Measurements from ENCODE around the gene PKHD1.
"Not testable (repeated sequence)": the region's sequence is repeated elsewhere in the genome, so short reads cannot be mapped to it uniquely, and the experiment has no call there.

PKHD1 gene

DNA sequence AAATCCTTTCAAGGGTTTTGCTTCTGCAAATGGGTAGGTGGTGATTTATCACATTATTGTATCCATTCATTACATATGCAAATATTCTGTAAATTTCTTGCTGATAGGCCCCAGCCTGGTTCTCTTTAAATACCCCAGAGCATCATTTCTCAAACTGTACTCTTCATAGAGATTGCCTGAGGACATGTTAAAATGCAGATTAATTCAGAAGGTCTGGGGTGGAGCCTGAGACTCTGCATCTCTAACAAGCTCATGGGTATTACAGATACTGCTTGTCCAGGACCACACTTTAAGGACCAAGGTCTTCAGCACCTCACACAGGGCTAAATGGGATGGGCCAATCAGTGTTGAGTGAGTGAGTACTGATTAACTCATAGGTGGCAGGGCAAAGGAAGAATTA lies 46.3 kb downstream of the PKHD1 start:
- no peak for DNase-seq

DNA sequence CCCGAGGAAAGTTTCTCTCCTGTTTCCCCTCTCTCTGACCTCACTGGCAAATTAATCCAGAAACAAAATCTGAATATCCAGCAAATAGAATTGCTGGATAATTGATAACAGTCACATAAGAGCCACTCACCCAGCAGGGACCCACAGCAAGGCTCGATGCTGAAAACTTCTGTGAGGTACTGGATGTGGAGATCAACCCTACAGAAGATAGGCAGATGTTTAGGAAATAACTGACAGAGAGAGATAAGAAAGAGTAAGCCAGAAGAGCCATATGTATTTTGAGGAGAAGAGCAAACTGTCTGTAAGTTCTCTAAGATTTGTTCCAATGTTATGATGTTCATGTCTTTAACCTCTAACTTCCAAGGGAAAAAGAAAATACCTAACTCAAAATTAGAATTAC lies 59.7 kb downstream of the PKHD1 start:
- DNase-seq: no peak

DNA sequence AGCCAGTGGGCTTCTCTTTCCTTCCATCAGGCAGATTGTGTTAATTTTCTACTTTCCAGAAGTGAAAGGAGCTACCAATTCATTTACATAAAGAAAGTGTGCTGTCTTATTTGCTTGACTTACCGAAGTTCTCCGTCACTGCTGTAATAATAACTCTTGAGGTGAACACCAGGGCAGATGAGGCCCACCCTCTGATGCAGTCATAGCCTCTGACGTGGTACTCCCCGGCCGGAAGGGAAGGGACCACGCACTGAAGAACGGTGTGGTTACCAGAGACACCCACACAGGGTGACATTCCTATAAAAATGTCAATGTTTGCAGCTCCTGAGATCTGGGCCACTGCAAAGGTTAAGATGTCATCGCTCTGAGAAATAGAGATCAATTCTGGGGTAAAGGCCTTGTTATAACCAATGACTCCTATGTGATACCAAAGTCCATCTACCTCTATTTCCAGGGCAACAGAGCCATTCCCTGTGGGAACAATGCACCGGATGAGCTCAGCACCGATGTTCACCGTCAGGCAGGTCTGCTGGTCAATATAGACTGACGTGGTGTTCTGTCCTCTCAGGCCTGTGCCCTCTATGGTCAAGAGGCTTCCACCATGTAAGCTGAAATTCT lies 62.9 kb downstream of the PKHD1 start:
- no peak for DNase-seq

DNA sequence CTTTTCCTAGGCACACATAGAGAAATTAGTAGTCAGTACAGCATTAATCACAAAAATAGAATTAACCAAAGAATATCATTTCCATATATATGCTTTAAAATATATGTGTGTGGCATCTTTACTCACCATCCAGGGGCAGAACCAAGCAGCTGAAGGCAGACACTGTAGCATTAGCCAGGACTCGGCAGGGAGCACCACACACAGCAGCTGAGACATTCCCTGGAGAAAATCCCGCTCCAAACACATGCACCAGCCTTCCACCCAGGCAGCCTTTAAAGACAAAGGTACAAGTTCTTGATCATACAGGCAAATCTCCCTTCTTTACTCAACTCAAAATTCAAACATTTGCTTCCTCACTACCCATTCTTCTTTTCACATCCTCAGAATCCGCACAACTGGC lies 64.7 kb downstream of the PKHD1 start:
- DNase-seq: no peak

DNA sequence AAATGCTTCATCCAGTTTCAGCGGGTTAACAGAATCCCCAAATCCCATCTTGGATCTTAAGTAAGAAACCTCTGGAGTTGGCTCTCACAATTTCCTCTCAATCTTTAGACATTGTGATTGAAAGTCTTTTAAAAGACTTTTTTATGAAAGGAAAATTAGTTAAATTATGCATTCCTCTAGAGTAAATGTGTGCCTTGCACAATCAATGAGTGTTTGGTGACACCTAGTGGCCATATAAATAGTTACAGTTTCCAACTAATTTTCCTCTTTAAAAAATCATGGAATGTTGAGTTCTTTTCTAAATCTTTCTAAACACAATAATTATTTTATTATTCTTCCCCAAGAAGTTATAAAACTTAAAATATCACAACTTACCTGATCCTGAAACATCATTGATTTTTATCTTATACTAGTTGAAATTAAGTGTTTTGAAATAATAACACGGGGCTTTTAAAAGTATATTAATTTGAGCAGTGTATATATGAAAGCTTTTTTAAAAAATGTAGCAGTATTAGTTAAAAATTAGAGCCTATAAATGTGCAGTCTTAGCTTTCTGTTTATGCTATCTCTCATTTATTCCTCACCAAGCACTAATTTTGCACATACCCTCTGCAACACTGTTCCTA lies 66.4 kb downstream of the PKHD1 start:
- no peak for DNase-seq

DNA sequence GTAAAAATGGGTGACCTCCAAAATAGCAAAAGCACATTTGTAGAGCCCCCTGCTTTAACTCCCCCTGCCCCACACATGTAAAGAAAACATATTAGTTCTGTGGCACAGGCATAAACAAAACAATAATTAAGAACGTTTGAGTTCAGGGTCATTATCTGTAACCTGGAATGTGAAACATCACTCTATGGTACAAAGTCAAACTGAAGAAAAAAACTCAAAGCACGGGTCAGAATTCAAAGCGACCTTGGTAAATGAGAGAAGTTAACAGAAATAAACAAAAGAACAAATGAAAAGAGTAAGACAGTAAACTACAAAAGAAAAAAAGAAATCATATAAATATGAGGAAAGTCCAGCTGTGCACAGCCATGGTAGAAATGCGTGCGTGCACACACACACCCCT lies 67.5 kb downstream of the PKHD1 start:
- no peak for DNase-seq

DNA sequence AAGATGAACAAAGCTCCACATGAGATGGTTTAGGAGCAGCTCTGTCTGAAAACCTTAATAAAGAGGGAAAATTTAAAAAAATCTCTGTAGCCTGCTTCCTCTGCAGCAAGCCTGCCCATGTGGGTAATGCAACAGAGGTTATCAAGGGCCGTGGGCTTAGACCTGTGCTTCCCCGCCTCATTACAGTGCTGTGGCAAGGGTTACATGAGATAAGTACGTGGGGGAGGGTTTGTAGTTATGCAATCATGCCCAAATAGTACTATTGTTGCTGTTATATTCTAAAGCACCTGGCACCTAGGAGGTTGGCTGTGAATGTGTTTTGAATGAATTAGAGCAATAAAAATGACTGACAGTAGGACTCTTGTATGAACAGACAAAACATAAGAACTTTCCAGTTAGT lies 68.3 kb downstream of the PKHD1 start:
- no peak for DNase-seq

DNA sequence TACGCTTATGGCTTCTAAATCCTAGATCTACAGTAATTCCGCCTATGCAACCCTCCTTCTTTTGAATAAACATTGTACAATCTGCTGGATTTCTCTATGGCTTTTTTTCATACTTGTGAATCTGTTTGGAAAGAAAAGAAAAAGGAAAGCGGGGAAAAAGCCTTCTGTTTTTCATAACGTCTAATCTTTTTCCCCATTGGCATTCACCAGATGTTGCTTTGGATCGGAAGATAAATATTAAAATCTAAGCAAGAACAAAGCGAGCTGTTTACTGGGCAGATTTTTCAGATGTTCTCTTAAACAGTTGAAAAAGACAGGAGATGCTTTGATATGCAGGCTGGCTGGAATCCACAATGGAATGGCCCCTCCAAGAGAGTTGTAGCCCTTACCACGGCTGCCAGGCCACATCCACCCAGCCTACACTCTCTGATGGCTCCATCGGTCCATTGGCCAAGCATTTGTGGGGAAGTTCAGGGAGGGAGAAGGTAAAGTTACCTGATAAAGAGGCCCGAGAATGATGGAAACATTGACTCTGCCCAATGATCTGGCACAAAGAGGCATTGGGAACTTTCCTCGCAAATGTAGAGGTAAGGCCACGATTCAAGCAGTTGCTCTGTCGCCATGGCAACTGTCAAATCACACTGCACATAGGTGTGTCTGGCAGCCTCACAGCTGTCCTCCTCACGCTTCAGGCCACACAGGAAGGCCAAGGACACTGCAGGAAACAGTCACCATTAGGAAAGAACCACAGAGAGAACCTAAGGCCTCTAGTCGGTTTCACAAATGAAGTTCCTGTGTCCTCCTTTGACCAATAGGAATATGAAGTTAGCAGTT lies 70.3 kb downstream of the PKHD1 start:
- DNase-seq: no peak

DNA sequence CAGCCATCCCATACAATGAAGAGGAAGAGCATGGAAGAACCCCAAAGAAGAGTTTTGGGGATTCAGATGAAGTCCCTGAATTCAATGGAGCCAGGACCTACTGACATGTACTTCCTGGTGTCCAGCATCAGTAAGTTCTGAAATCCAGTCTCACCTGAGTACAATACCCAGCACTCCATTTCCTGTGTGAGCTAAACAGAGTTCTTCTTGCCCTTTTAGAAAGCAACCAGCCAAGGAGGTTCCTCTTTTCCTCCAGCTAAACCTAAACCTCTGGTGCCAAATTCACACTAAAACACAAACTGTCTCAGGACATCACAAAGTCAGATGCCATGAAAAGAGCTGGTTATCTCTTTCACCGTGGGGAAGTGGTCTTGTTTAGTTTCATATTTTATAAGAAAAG lies 71.5 kb downstream of the PKHD1 start:
- DNase-seq: no peak

DNA sequence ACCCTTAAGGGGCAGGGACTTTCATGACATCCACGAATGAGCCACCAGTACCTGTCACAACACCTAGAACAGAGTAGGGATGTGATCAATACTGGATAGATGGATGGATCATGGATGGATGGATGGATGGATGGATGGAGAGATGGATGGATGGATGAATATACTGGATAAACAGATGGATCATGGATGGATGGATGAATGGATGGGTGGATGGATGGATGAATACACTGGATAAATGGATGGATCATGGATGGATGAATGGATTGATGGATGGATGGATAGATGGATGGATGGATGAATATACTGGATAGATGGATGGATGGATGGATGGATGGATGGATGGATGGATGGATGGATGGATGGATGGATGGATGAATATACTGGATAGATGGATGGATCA lies 73.0 kb downstream of the PKHD1 start:
- DNase-seq: no peak

DNA sequence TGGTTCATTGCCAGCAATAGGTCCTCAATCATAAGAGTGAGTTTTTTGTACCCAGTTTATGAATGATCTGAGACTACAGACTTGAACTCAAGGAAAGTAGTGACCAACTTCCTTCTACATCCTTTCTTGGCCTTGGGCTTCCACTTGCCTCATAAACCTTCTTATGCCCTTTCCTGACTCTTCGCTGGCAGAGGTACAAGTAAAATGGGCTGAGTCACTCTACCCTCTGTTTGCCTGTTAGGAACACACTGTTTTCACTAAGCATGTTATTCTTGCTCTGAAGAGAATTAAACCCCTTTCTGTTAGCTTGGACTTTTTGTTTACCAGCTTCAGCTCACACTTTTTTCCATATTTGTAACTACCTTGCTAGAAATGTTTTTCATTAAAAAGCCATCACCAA lies 74.4 kb downstream of the PKHD1 start:
- no peak for DNase-seq

DNA sequence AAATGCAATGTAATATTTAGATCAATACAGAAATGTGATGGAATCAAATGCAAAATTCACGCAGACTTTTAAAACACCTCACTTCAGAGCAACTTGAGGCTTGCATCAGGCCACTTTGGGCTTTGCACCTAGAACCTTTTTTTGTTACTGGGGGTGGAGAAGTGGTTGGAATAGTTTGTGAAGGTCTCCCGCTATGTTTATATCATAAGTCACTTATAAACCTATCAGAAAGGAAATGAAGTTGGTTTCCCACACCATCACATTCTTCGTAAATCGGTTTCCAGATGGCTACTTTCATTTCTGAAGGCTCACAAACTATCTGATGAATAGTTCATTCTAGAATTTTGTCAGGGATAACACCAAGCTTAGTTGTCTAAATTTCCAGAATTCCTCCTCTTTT lies 74.8 kb downstream of the PKHD1 start:
- DNase-seq: no peak

DNA sequence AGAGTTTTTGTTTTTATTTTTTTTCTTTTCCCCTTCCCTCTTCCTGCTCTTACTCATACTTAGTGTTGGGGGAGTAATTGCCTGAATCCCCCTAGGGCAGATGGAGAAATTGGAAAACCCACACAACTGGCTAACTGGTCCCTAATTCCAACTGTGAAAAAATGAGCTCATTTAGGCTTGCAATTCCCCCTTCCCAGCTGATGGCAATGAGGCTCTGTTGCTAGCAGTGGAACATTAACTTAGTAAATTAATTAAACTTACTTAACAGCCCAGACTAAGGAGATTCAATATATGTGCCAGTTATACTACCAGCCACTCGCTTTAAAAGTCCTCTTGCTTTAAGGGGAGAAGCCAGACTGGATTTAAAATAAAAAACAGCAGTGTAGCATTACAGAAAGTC lies 76.6 kb downstream of the PKHD1 start:
- DNase-seq: no peak

DNA sequence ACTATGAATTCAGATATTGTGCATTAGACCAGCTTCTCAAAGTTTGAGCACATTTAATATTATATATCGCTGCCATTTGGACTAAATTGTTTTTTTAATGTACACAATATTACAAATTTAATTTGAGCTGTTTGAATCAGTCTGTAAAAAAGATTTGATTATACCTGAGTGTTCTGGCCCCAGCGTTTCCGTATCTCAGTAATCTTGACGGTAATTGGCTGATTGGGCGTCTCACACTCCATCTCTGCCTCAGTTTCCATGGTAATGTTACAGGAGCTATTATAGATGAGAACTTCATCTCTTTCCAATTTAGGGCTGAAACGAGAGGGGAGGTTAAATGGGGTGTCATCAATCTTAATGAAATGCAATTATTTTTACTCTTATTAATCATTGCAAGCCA lies 77.3 kb downstream of the PKHD1 start:
- DNase-seq: no peak

DNA sequence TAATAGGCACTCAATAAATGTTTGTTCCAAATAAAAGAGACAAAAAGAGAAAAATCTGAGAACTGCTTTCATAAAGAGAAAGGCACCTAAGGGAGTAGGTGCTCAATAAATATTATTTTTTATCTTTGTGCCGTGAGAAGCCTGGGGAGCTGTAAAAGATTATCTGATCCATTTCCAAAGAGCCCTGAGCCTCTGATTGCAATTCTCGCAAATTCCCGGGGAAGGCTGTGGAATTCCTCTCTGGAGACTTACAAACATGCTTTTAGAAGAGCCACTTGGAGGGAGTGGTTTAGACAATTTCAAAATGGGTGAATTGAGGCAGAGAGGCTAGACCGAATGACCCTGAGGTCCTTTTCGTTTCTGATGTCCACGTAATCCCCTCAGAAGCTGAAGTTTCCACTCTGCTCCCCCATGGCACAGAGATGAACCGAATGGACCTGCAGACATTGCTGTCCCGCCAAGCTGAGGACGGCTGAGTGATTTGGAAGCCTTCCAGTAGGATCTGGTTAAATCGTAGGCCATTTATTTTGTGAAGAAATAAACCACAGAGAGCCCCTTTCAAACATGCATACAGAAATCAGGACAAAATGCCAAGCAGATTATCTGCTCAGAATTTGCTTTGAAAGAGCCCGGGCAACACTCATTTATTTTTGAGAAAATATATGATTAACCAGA lies 77.8 kb downstream of the PKHD1 start:
- DNase-seq: no peak

DNA sequence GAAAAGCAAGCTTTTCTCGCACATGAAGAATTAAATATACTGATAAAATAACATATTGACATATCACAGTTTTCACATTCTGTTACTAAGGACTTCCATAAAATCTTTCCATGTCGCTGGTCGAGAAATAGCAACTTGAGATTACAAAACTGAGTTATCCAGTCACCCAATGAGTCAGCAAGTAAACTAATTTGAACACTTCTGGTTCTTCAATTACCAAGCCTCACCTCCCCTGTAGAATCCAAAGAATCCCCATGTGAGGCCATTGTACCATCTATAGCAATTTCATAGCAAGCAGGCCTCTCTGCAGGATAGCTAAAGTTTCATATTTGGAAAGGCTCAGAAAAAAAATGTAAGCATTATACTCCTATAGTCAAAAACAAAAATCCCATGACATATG lies 87.3 kb downstream of the PKHD1 start:
- no peak for DNase-seq

DNA sequence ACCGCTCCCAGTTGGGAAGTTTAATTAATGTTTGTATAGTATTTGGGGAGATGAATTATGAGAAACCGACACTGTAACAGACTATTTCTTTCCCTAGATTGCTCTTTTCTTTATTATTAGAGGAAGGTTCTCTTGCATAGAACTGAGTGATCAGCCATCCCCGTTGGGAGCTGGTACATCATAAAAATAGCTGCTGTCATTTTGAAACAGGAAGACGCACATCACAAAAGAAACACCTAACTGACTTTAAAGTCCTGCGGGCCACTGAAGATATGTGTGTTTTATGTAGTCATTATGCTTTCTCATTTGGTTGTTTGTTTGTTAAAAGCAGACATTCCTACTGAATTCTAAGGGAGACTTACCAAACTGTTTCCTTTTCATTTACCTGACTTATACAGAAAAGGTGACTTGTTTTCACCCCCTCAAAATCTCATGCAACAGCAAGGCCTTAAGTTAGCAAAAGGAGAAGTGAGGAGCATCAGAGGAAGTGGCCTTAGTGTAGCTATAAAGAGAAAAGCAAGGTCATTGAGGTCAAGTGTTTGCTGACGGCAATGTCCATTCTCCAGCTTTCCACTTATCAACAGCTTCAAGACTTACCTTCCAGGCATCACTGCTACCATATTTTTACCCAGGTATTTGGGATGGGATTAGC lies 91.0 kb downstream of the PKHD1 start:
- no peak for DNase-seq

DNA sequence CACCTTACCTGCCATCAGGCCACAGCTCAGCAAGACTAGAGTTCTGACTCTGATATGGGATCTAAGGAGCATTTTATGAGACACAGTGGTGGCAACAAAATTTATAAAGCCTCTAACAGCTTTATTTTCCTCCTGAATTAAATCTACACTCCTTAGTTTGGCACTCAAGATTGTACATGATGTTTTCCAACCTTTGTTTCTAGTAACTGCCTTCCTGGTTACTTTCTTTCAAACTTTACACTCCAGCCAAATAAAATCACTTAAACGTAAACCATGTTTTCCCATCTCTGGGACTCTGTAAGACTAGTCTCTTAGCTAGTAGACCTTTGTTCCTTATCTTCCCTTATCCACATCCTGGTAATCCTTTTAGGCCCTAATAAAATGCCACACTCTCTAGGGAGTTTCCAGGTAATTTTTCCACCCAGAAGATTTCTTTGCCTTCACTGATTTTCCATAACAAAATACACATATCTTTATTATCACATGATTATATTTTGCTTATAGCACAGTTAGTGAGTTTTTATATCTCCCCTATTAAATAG lies 92.1 kb downstream of the PKHD1 start:
- DNase-seq: no peak

DNA sequence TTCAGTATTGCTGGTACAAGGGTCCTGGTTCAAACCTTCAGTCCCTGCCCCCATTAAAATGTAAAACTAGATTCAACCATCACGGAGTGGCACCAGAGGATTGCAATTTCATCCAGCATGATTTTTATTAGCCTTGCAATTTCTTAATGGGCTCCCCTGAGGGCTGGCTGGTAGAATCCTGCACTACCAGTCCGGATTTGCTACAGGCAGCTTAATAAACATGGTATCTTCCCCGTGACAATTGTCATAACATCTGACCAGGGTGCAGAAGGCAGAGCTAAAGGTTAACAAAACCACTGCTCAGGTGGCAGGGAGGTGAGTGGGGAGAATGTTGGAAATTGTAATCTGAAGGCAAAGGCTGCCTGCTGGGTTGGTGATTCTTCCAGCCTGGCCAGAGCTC lies 94.5 kb downstream of the PKHD1 start:
- no peak for DNase-seq

DNA sequence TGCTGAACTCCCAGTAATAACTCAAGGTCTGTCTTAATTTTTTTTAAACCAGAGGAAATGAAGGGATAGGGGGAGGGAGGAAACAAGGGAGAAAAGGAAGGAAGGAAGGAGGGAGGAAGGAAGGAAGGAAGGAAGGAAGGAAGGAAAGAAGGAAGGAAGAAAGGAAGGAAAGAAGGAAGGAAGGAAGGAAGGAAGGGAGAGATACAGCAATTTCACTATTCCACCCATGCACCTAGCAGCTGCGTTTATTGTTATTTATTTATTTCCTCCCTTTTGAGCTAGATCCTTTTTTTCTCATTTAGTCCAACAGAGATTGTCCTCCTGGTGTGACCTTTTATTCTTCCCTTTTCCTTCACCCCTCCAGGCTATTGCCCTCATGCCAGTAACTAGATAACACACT lies 97.6 kb downstream of the PKHD1 start:
- no peak for DNase-seq

DNA sequence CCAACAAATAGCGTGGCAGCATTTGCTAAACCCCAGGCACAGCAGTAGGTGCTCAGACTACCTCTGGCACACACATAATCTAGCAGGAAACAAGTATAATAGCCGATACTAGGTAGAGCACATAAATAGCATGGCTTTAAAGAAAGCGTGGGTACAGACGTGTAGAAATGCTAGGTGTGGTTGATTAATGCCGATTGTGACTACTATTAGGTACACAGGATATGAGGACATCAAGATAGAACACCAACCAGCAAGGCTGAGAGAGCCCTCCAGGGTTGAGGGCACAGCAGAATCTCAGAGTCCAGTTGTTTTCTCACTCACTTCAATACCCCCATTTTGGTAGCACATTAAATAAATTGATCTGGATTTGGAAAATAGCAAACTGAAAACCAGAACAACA lies 100.5 kb downstream of the PKHD1 start:
- no peak for DNase-seq

DNA sequence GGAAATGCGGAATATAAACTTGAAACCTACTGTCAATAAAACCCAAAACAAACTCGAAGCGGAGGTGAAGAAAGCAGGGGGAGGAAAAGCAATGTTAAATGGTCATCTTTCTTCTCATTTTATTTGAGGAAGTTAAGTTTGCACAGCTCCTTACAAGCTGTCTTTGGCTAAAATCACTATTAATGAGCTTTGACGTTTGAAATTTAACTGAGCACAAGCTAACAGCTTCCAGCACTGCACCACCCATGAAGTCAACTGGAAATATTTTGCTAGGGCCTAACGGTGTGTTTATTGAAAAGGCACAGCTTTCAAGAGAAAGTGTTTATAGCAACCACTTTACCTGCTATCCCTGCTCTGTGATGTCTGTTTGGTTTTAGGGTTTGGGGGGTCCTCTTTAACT lies 103.8 kb downstream of the PKHD1 start:
- no peak for DNase-seq

DNA sequence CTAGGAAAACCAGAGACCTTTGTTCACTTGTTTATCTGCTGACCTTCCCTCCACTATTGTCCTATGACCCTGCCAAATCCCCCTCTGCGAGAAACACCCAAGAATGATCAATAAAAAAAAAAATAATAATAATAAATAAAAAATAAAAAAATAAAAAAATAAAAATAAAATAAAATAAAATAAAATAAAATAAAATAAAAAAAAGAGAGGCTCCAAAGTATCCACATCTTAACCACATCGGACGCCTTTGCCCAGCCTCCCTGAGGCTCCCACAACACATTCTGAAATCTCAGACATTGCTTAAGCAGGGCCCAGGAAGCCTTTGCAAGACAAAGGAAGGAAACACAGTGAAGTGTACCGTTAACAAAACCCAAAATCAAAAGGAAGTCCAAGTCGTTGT lies 104.7 kb downstream of the PKHD1 start:
- not testable (repeated sequence) for DNase-seq

All from NCI-H524 treated with DMSO at 0.1 percent for 48 hours (cell line).